H9 (cell line): Measurements from ENCODE around the gene ZFTA. TPM values are rescaled to one million over a fixed set of nuclear protein-coding genes. Genes with fewer than 3 reads are reported as not detected.
A peak's percentile ranks its signal among the peaks of the same experiment; 100 is the strongest.

Experiments used
- DNase-seq: peaks from one replicate; pipeline ENCODE4 v3.0.0-alpha.2; 2017
- H2AFZ ChIP-seq: one replicate; pipeline ENCODE4 v1.6.1; 2013; ENCODE audit warnings: mild to moderate bottlenecking, low read length, control low read depth, moderate library complexity
- H2AK5ac ChIP-seq: 2 replicates; pipeline ENCODE4 v1.6.1; 2013; ENCODE audit warnings: low read length, control low read depth, mixed read lengths; ENCODE audit not compliant: insufficient read length
- H2BK120ac ChIP-seq: one replicate; pipeline ENCODE4 v1.6.1; 2013; ENCODE audit warnings: low read depth, mild to moderate bottlenecking, low read length, control low read depth, inconsistent platforms; ENCODE audit not compliant: poor library complexity, severe bottlenecking
- H2BK12ac ChIP-seq: 2 replicates; pipeline ENCODE4 v1.6.1; 2013; ENCODE audit warnings: low read length, control low read depth, mixed read lengths, low read depth; ENCODE audit not compliant: insufficient read length
- H2BK15ac ChIP-seq: 2 replicates; pipeline ENCODE4 v1.6.1; 2013; ENCODE audit warnings: low read depth, low read length, control low read depth
- H2BK20ac ChIP-seq: one replicate; pipeline ENCODE4 v1.6.1; 2013; ENCODE audit warnings: low read depth, mild to moderate bottlenecking, low read length, control low read depth, inconsistent platforms; ENCODE audit not compliant: poor library complexity, severe bottlenecking
- H2BK5ac ChIP-seq: 2 replicates; pipeline ENCODE4 v1.6.1; 2013; ENCODE audit warnings: low read length, control low read depth, mixed read lengths; ENCODE audit not compliant: insufficient read length
- H3K14ac ChIP-seq: 2 replicates; pipeline ENCODE4 v1.6.1; 2013; ENCODE audit warnings: low read length, control low read depth; ENCODE audit not compliant: insufficient read depth
- H3K18ac ChIP-seq: 2 replicates; pipeline ENCODE4 v1.6.1; 2013; ENCODE audit warnings: low read depth, mild to moderate bottlenecking, mixed read lengths, low read length, control low read depth; ENCODE audit not compliant: insufficient read length
- H3K23ac ChIP-seq: 2 replicates; pipeline ENCODE4 v1.6.1; 2013; ENCODE audit warnings: low read length, control low read depth, mixed read lengths, low read depth; ENCODE audit not compliant: insufficient read length
- H3K23me2 ChIP-seq: 2 replicates; pipeline ENCODE4 v1.6.1; 2013; ENCODE audit warnings: low read depth, mild to moderate bottlenecking, mixed read lengths, low read length, control low read depth; ENCODE audit not compliant: insufficient read length, poor library complexity, severe bottlenecking
- H3K27ac ChIP-seq: 2 replicates; pipeline ENCODE4 v1.5.1; 2013; ENCODE audit warnings: low read length, control low read depth, mixed read lengths, low read depth; ENCODE audit not compliant: insufficient read length
- H3K27me3 ChIP-seq: 2 replicates; pipeline ENCODE4 v1.6.1; 2013; ENCODE audit warnings: low read length, control low read depth, inconsistent platforms; ENCODE audit not compliant: insufficient read depth
- H3K4ac ChIP-seq: 2 replicates; pipeline ENCODE4 v1.6.1; 2013; ENCODE audit warnings: low read depth, mild to moderate bottlenecking, control low read depth, inconsistent platforms, low read length, moderate library complexity
- H3K4me1 ChIP-seq: 2 replicates; pipeline ENCODE4 v1.6.1; 2013; ENCODE audit warnings: low read length, control low read depth, inconsistent platforms; ENCODE audit not compliant: insufficient read depth
- H3K4me2 ChIP-seq: 2 replicates; pipeline ENCODE4 v1.6.1; 2013; ENCODE audit warnings: low read length, control low read depth, mixed read lengths; ENCODE audit not compliant: insufficient read length, insufficient read depth
- H3K56ac ChIP-seq: 2 replicates; pipeline ENCODE4 v1.6.1; 2013; ENCODE audit warnings: low read depth, mild to moderate bottlenecking, mixed read lengths, low read length, control low read depth; ENCODE audit not compliant: insufficient read length
- H3K79me1 ChIP-seq: 2 replicates; pipeline ENCODE4 v1.6.1; 2013; ENCODE audit warnings: low read depth, mild to moderate bottlenecking, moderate library complexity, low read length, control low read depth, inconsistent platforms; ENCODE audit not compliant: insufficient read depth, poor library complexity, severe bottlenecking
- H3K79me2 ChIP-seq: 2 replicates; pipeline ENCODE4 v1.6.1; 2013; ENCODE audit warnings: low read length, control low read depth, inconsistent platforms; ENCODE audit not compliant: insufficient read depth
- H3K9ac ChIP-seq: 2 replicates; pipeline ENCODE4 v1.6.1; 2013; ENCODE audit warnings: low read length, control low read depth, mixed read lengths; ENCODE audit not compliant: insufficient read length; ENCODE audit errors: extremely low read depth
- H3K9me3 ChIP-seq: one replicate; pipeline ENCODE4 v1.6.1; 2013; ENCODE audit warnings: low read depth, low read length, inconsistent platforms; ENCODE audit not compliant: control insufficient read depth
- H3T11ph ChIP-seq: one replicate; pipeline ENCODE4 v1.6.1; 2013; ENCODE audit warnings: mild to moderate bottlenecking, low read length, control low read depth, inconsistent platforms
- H4K20me1 ChIP-seq: one replicate; pipeline ENCODE4 v1.6.1; 2013; ENCODE audit not compliant: control insufficient read depth, insufficient read length, insufficient read depth
- H4K5ac ChIP-seq: 2 replicates; pipeline ENCODE4 v1.6.1; 2013; ENCODE audit warnings: low read depth, mild to moderate bottlenecking, mixed read lengths, low read length, control low read depth; ENCODE audit not compliant: insufficient read length
- H4K8ac ChIP-seq: replicated peaks from 2 replicates; pipeline ENCODE4 v1.6.1; 2013; ENCODE audit warnings: low read length, control low read depth, mixed read lengths, low read depth; ENCODE audit not compliant: insufficient read length
- H4K91ac ChIP-seq: 2 replicates; pipeline ENCODE4 v1.6.1; 2013; ENCODE audit warnings: low read depth, mild to moderate bottlenecking, moderate library complexity, mixed read lengths, low read length, control low read depth; ENCODE audit not compliant: insufficient read length
- H3K27ac Mint-ChIP-seq, 3 experiments: 2 replicates in 2 of 3; 3 replicates in 1 of 3; pipeline ENCODE4 v1.8.0; 2020 to 2021; ENCODE audit warnings: mixed read lengths in 3 of 3, mild to moderate bottlenecking in 1 of 3, moderate library complexity in 1 of 3
- H3K27me3 Mint-ChIP-seq: 2 replicates; pipeline ENCODE4 v1.8.0; 2021; ENCODE audit warnings: low read depth, mild to moderate bottlenecking, moderate library complexity, mixed read lengths
- H3K36me3 Mint-ChIP-seq, 3 experiments: 2 replicates in 2 of 3; 3 replicates in 1 of 3; pipeline ENCODE4 v1.8.0; 2020 to 2021; ENCODE audit warnings: low read depth in 3 of 3, mixed read lengths in 3 of 3; ENCODE audit not compliant: insufficient read depth in 1 of 3
- H3K4me1 Mint-ChIP-seq, 2 experiments: 2 replicates each; pipeline ENCODE4 v1.8.0; 2020; ENCODE audit warnings: mixed read lengths in 2 of 2
- H3K4me3 Mint-ChIP-seq, 2 experiments: 2 replicates in 1 of 2; 3 replicates in 1 of 2; pipeline ENCODE4 v1.8.0; 2020 to 2021; ENCODE audit warnings: mild to moderate bottlenecking in 2 of 2, mixed read lengths in 2 of 2, moderate library complexity in 1 of 2
- H3K9me3 Mint-ChIP-seq, 2 experiments: 2 replicates in 1 of 2; 3 replicates in 1 of 2; pipeline ENCODE4 v1.8.0; 2020; ENCODE audit warnings: mild to moderate bottlenecking in 2 of 2, mixed read lengths in 2 of 2, moderate library complexity in 1 of 2
- CTCF ChIP-seq: fragments of 200-600 bp; sonication (generic); conservative IDR thresholded peaks from 3 replicates; pipeline ENCODE4 v1.8.0; 2021; ENCODE audit warnings: antibody characterized with exemption, mild to moderate bottlenecking
- WGBS: extraction: QIAGEN DNeasy Blood & Tissue Kit; methylation state at CpG from one replicate; pipeline ENCODE4 v1.1.7; 2013; ENCODE audit warnings: missing lambda C conversion rate, low lambda C conversion rate, mixed read lengths; ENCODE audit not compliant: insufficient read length; ENCODE audit errors: extremely low coverage; 5-methylcytosine and 5-hydroxymethylcytosine counted together
- total RNA-seq: library from RNA; stranded (reverse); gene quantifications from 2 replicates; pipeline ENCODE4 v1.2.1, GENCODE V29; 2021

ZFTA gene
- total RNA-seq, 1 experiment from 2014 or later = 48.2 TPM

- H2AFZ ChIP-seq = no peak overlapping the region
- peak overlapping the region; percentile 94 for H3K18ac ChIP-seq
- H3K14ac ChIP-seq = peak overlapping the region; percentile 91
- Mint-ChIP-seq H3K4me3 (peak overlapping the region; percentile 92 to 95), H3K27me3 (no peaks in the 10 kb centered on the region; the same call in 1 of the 2 replicates), H3K4me1 (peaks cover 46 to 55% of the 10 kb centered on the region in 2 experiments), H3K36me3 (peaks cover 0 to 57% (median 24%) of the 10 kb centered on the region in 3 experiments; a peak in 5 of 7 replicates), H3K9me3 (0 out of 5 replicates have a peak, but pooled peaks cover 0 to 2% of the 10 kb centered on the region in 2 experiments), H3K27ac (peak overlapping the region; percentile 79 to 97 (median 87); a peak in 3 of 7 replicates)
- no peaks in the 10 kb centered on the region for H3K27me3 ChIP-seq
- WGBS = no CpG with 5 or more reads among the region's 96 CpGs
- H3K4me2 ChIP-seq = peak overlapping the region; percentile 87
- no peak overlapping the region for H3T11ph ChIP-seq
- TF ChIP-seq CTCF = peak; percentile 20; the same call in 2 of the 3 replicates
- H2BK5ac ChIP-seq = no peak overlapping the region
- H2BK20ac ChIP-seq = no peak overlapping the region
- H3K27ac ChIP-seq = no peak overlapping the region
- peak overlapping the region; percentile 86 for H3K9ac ChIP-seq
- no peaks in the 10 kb centered on the region; the same call in 1 of the 2 replicates for H3K4me1 ChIP-seq
- H3K9me3 ChIP-seq = no peaks in the 10 kb centered on the region
- no peak overlapping the region for H2BK120ac ChIP-seq
- peak; percentile 58 for DNase-seq
- H3K79me1 ChIP-seq = peaks cover 2% of the 10 kb centered on the region
- peaks cover 22% of the 10 kb centered on the region for H3K23me2 ChIP-seq
- no peak overlapping the region for H3K23ac ChIP-seq
- no peak overlapping the region for H2AK5ac ChIP-seq
- no peak overlapping the region for H4K5ac ChIP-seq
- no peak overlapping the region for H2BK15ac ChIP-seq
- no peak overlapping the region for H4K91ac ChIP-seq
- peaks cover 6% of the 10 kb centered on the region; the same call in 1 of the 2 replicates for H3K79me2 ChIP-seq
- no peak overlapping the region; the same call in 1 of the 2 replicates for H3K4ac ChIP-seq
- no peak overlapping the region for H4K8ac ChIP-seq
- H2BK12ac ChIP-seq = no peak overlapping the region
- H3K56ac ChIP-seq = no peak overlapping the region
- no peaks in the 10 kb centered on the region for H4K20me1 ChIP-seq
These were observed 5.7 kb downstream of the ZFTA start for GRCh38 chr11:63762654-63763495.
